GM10248 (cell line): ENCODE measurements around the gene ZYG11A.
"Not testable (repeated sequence)": the region's sequence is repeated elsewhere in the genome, so short reads cannot be mapped to it uniquely, and the experiment has no call there.

ENCODE experiments used
- CTCF ChIA-PET: fragments of 300-600 bp; sonication (Branson Sonifier 250); formaldehyde crosslinking; extraction: SDS; loops from one replicate; lab custom pipeline; 2021; ENCODE audit warnings: antibody characterized with exemption; lab: Yijun Ruan, JAX
- POLR2A ChIA-PET: fragments of 350-650 bp; sonication (Branson Sonifier 250); formaldehyde crosslinking; extraction: SDS; loops from one replicate; lab custom pipeline; 2020; ENCODE audit warnings: antibody characterized with exemption; lab: Yijun Ruan, JAX
- DNase-seq: peaks from one replicate; pipeline ENCODE4 v3.0.0; 2012; ENCODE audit errors: extremely low spot score
- TF ChIP-seq, protein P1 (sequence below): IDR thresholded peaks from 2 replicates; pipeline ENCODE4 v1.5.1; 2012; ENCODE audit warnings: mild to moderate bottlenecking, low read depth; ENCODE audit errors: extremely low read depth, missing control alignments, control extremely low read depth

Gene ZYG11A

DNA sequence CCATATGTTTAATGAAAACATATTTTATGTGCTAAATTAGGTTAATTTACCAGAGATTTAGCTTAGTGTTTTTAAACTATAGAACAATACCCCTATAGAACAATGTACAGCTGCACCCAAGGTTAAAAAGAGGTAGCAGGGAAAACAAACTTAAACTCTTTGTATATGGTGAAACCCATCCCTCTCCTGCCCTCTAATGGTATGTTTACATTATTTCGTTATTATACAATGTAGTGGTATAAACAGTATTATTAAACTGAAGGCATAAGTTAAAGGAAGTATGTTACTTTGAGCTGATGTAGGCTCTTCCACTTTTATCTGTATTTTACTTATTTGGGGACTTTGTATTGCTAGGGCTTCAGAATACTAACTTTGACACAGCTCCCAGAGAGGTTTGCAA is 16.7 kb upstream of the ZYG11A start:
- ChIA-PET POLR2A (interaction anchor here (0.6 to 0.7 kb wide), 2 partner anchors 17 to 882 kb away, joined by 3 to 6 read pairs; partner anchors contain the start of gene ZYG11A), CTCF (interaction anchor here (0.7 to 1.9 kb wide), 6 partner anchors 10 to 124 kb away, joined by 3 to 12 read pairs (median 3); partner anchors contain the start of gene ZYG11A)
- DNase-seq = no peak
- TF ChIP-seq, protein P1, sequence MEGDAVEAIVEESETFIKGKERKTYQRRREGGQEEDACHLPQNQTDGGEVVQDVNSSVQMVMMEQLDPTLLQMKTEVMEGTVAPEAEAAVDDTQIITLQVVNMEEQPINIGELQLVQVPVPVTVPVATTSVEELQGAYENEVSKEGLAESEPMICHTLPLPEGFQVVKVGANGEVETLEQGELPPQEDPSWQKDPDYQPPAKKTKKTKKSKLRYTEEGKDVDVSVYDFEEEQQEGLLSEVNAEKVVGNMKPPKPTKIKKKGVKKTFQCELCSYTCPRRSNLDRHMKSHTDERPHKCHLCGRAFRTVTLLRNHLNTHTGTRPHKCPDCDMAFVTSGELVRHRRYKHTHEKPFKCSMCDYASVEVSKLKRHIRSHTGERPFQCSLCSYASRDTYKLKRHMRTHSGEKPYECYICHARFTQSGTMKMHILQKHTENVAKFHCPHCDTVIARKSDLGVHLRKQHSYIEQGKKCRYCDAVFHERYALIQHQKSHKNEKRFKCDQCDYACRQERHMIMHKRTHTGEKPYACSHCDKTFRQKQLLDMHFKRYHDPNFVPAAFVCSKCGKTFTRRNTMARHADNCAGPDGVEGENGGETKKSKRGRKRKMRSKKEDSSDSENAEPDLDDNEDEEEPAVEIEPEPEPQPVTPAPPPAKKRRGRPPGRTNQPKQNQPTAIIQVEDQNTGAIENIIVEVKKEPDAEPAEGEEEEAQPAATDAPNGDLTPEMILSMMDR = peak; percentile 28

DNA sequence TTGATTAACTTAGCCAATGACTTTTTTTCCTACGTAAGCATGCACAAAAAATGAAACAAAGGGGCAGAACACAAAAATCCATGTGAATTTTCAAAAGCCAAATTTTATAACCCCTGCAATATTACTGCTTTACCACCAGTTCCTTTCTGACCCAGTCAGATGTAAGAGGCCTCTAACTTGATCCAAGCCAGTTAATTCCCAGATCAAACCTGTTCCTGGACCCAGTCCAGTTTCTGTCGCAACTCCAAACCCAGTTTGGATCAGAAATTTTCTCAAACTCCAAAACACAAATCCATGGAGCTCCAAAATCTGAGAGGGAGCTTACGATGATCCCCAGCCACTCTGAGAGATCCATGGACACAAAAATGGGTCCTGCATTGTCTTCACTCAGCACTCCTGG is 7.8 kb upstream of the ZYG11A start:
- ChIA-PET POLR2A (no interaction called here), CTCF (interaction anchor here (3.9 kb wide), 1 partner anchor 8 kb away, joined by 18 read pairs; the partner anchor contains the start of gene ZYG11A)
- no peak for DNase-seq
- TF ChIP-seq, protein P1 = no peak

DNA sequence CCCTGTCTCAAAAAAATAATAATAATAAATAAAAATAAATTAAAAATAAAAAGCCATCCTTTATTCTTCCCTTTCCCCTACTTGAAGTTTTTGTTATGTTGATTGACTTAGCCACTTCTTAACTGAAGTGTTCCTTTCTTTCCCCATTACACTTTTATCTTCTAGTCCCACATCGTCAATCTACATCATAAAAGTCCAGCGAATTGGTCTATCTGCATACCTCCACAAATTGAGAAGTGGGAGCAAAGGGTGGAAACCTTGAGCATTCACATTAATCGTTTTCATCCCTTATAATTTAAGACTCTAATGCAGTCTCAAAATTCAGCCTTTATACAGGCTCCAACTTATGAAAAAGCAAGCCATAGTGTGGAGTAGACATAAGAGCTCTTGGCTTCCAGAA is 6.5 kb upstream of the ZYG11A start:
- CTCF ChIA-PET = interaction anchor here (0.9 to 1.1 kb wide), 3 partner anchors 12 to 939 kb away, joined by 3 to 4 read pairs (median 3); no protein-coding TSS in a partner anchor
- POLR2A ChIA-PET = no interaction called here
- no peak for DNase-seq
- TF ChIP-seq, protein P1 = no peak

DNA sequence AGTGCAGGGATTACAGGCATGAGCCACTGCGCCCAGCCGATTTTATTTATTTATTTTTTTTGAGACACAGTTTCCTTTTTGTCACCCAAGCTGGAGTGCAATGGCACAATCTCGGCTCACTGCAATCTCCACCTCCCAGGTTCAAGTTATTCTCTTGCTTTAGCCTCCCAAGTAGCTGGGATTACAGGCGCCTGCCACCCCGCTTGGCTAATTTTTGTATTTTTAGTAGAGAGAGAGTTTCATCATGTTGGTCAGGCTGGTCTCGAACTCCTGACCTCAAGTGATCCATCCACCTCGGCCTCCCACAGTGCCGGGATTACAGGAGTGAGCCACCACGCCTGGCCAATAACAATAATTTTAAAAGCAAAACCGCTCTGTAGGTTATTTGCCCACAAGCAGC is 3.4 kb upstream of the ZYG11A start:
- POLR2A ChIA-PET, CTCF ChIA-PET, DNase-seq: not testable (repeated sequence)

DNA sequence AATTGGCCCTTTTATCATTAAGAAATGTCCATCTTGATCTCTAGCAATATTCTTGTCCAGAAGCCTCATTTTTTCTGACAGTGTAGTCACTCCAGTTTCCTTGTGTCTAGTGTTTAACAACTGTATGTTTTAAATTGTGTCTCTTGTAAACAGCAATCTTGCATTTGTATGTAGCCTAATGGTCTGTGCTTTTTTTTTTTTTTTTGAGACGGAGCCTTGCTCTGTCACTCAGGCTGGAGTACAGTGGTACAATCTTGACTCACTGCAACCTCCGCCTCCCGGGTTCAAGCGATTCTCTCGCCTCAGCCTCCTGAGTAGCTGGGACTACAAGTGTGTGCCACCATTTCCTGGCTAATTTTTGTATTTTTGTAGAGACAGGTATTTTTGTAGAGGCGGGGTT is 2.6 kb downstream of the ZYG11A start:
- DNase-seq = not testable (repeated sequence)
- POLR2A ChIA-PET = interaction anchor here (0.7 kb wide), 2 partner anchors 16 to 27 kb away, joined by 3 to 5 read pairs; no protein-coding TSS in a partner anchor
- CTCF ChIA-PET = interaction anchor here (2.1 kb wide), 1 partner anchor 12 kb away, joined by 7 read pairs; no protein-coding TSS in a partner anchor

DNA sequence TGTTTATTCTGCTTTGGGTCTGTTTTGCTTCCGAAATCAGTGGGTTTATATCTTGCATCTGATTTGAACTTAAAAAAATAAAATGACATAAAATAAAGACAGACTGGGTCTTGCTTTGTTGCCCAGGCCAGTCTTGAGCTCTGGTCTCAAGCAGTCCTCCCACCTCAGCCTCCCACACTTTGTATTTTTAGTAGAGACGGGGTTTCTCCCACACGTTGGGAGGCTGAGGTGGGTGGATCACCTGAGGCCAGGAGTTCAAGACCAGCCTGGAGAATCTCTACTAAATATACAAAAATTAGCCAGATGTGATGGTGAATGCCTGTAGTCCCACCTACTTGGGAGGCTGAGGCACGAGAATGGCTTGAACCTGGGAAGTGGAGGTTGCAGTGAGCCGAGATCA is 5.9 kb downstream of the ZYG11A start:
- ChIA-PET POLR2A (no interaction called here), CTCF (interaction anchor here (1.7 kb wide), 1 partner anchor 9 kb away, joined by 5 read pairs; no protein-coding TSS in a partner anchor)
- DNase-seq = no peak
- TF ChIP-seq, protein P1 = no peak

DNA sequence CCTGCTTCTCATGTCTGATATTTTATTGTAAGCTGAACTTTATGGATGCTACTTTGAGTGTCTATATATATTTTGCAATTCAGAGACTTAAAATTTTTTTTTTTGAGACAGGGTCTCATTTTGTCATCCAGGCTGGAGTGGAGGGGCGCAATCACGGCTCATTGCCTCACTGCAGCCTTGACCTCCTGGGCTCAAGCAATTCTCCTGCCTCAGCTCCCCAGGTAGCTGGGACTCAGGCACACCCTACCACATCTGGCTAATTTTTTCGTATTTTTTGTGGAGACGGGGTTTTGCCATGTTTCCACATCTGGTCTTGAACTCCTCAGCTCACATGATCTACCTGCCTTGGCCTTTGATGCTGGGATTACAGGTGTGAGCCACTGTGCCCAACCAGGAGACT is 8.4 kb downstream of the ZYG11A start:
- no peak for DNase-seq
- CTCF ChIA-PET = no interaction called here
- POLR2A ChIA-PET = interaction anchor here (1.2 kb wide), 1 partner anchor 9 kb away, joined by 5 read pairs; the partner anchor contains the start of gene ZYG11A
- TF ChIP-seq, protein P1 = no peak
